ENCODE results near the gene HOXD13.

HOXD13 gene

DNA sequence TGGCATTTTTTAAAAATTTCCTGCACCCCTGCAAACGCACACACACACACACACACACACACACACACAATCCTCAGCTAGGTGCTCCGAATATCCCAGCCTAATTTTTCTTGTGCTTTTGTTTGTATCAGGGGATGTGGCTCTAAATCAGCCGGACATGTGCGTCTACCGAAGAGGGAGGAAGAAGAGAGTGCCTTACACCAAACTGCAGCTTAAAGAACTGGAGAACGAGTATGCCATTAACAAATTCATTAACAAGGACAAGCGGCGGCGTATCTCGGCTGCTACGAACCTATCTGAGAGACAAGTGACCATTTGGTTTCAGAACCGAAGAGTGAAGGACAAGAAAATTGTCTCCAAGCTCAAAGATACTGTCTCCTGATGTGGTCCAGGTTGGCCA, 1.8 kb downstream of the HOXD13 start:
- no peak for DNase-seq (ENCODE audit: low spot score)

DNA sequence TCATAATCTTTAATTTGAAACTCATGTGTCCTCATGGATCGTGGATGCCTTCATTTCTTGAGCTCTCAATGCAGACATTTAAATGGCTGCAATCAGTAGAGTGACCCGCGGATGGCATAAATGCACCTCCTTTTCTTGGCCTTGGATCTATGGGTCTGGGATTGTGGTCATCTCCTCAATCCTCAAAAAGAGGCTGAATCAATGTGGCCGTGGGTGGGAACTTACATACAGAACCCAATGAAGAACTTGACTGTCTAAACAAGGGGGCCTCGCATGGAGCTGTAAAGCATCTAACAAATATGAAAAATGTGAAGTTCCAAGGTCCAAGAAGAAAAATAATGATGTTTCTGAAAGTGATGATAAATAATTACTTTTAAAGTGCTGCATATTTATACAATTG, 2.9 kb downstream of the HOXD13 start:
- DNase-seq (ENCODE audit: low spot score) = no peak

DNA sequence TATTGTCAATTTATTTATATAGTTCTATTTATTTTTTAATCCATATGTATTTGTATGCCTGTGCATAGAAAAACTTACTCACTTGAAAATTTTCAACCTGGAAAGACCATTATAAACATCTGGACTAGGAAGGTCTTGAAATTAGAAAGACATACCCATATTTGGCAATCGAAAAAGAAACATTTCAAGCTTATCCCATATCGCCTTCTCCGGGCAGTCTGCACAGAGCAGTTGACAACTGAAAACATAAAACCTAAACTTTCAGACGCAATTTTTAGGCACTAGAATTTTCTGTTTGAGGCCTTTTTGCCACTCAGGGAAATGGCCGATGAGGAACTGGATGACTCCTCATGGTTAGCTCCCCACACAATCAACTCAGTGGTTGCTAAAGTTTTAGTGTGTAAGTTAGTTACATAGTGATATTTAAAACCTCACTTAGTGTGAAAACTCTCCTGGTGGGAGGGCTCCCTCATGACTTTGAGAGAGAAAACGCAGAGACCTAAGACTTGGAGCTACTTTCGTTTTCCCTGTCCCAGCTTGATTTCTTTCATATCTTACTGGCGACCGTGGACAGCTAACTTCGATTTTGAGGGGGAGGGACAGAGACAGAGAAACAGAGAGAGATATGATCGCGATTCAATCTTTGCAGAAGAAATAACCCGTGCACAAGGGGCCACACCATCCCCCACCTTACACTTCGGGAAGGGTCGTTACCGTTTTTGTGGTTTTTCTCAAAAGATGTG, 3.9 kb downstream of the HOXD13 start:
- no peak for DNase-seq (ENCODE audit: low spot score)

DNA sequence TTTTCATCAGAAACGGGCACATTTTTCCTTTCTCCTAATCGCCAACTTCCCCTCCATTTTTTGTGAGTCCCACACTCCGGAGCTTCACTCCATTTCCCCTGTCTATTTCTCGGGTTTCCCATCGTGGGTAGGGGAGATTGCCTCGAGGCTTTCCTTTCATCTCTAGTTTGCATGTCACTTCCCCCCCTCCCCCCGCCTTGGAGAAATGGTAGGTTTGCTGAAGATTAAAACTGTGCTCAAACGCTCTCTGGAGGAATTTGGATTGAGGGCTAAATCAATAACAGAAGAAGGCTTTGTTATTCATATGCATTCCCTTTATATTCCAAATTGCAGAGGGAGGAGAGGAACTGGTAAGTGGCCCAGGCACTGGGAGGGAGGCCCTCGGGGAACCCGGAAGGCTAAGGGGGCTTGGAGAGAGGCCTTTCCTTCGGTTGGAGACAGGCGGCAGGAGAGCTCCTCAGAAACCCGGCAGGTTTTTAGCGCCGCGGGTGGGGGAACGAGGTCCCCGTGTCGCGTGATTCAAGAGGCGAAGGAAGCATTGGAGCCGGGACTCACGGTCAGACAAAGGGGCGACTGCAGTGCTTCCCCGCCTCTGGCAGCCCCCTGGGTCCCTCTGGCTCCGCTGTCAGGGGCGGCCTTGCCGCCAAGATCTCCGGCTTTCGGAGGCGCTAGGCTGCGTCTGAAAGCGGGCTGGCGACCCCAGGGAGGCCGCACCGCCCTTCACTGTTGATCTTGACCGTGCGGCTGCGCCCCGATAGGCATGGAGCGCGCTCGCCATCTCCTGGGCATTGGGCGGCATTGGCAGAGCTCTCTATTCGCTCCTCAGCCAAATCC, 4.7 kb downstream of the HOXD13 start:
- peak; percentile 46 for DNase-seq (ENCODE audit: low spot score)

DNA sequence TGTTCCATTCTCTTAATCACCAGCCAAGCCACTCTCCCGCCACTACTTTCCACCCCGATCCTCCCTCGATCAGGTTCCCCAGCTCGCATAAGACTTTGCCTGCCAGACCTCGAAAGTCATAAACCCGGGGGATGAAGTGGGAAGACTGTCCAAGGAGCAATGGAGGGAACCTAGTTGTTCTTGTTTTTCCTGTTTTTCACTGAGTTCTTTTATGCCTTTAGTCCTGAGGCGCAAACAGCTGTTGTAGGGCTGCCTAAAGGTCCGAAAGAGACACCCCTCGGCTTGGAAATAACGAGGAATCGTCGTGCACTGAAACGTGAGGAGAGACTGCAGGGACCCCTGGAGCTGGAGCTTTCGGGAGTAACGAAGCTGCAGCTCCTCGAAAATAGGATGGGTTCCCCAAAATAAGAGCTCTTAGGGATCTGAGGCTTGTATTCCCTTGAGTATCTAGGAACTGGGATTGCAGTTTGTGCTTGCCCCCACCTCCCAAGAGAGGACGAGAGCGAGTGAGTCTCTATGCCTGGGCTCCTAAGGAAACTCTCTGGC, 5.4 kb downstream of the HOXD13 start:
- no peak for DNase-seq (ENCODE audit: low spot score)

DNA sequence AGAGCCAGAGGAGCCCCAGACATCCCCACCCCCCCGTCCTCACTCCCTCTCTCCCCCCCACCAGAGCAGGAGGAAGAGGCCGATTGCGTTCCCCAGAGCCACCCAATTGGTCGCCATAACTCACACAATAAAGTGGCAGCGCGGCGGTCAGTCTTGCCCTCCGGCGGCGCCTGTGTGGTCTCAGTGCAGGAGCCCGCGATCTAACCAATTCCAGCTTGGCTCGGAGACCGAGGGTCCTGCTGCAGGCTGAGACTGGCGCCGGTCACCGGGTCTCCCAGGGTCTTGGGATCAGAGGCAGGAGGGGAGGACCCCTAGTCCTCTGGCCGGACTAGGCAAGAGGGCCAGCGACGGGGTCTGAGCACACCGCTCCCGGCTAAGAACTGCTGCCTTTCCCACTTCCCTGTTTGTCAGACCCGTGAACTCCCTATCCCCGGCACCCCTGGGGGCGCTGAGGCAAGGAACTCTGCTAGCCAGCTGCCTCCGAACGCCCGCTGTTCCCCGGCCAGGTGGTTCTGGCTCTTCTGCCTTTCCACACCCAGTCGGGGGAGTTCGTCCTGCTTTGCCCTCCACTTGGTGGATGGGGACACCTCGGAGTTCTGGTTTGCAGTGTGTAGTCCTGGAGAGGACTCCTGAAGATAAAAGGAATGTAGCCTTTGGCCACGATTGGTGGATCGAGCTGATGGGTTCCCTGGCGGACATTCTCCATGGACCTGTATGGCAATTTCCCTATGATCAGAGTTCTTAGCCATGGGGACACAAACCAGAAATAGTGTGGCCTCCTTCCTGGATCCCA, 6.0 kb downstream of the HOXD13 start:
- no peak for DNase-seq (ENCODE audit: low spot score)

GRCh38 chr2:176099159-176099727, 6.7 kb downstream of the HOXD13 start:
- DNase-seq (ENCODE audit: low spot score) = no peak

DNA sequence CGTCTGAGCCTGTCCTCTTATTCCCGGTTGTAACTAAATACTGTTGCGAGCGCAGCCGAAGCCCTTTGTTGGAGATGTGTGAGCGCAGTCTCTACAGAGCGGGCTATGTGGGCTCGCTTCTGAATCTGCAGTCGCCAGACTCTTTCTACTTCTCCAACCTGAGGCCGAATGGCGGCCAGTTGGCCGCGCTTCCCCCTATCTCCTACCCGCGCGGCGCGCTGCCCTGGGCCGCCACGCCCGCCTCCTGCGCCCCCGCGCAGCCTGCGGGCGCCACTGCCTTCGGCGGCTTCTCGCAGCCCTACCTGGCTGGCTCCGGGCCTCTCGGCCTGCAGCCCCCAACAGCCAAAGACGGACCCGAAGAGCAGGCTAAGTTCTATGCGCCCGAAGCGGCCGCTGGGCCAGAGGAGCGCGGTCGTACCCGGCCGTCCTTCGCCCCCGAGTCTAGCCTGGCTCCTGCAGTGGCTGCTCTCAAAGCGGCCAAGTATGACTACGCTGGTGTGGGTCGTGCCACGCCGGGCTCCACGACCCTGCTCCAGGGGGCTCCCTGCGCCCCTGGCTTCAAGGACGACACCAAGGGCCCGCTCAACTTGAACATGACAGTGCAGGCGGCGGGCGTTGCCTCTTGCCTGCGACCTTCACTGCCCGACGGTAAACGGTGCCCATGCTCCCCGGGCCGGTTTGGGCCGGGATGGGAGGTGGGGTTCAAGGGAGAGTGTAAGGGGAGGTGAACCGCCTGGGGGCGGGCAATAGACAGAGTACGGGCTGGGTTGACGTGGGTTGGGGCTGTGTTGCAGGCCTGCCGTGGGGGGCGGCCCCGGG, 7.4 kb downstream of the HOXD13 start, which contains the start of gene HOXD12:
TSS of gene HOXD12 (plus strand) at position 68 of the 819 bp plus-strand sequence. CDS start at position 75, 7 bp downstream.
- no peak for DNase-seq (ENCODE audit: low spot score)

- no peak for DNase-seq (ENCODE audit: low spot score)
Measured at GRCh38 chr2:176100547-176101140, 8.1 kb downstream of the HOXD13 start.

GRCh38 chr2:176101216-176101830, 8.8 kb downstream of the HOXD13 start:
- DNase-seq (ENCODE audit: low spot score) = no peak

DNA sequence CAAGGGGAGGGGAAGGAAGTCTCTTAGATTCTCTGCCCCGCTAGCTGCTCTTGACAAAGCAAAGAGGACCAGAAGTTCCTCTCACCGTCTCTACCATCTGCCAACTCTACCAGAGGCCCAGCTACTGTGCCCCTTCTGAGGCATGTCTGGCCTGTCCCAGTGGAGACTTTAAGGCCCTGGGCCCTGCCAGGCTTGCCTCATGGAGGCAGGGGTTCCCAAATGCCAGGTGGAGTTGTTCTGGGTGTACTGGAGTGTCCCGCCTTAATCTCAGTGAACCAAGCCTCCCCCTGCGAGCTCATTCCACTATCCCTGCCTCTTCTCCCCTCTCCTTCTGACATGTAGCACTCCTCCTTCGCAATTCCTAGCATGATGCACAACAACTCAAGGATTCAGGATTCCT, 9.3 kb downstream of the HOXD13 start:
- DNase-seq (ENCODE audit: low spot score) = no peak

DNA sequence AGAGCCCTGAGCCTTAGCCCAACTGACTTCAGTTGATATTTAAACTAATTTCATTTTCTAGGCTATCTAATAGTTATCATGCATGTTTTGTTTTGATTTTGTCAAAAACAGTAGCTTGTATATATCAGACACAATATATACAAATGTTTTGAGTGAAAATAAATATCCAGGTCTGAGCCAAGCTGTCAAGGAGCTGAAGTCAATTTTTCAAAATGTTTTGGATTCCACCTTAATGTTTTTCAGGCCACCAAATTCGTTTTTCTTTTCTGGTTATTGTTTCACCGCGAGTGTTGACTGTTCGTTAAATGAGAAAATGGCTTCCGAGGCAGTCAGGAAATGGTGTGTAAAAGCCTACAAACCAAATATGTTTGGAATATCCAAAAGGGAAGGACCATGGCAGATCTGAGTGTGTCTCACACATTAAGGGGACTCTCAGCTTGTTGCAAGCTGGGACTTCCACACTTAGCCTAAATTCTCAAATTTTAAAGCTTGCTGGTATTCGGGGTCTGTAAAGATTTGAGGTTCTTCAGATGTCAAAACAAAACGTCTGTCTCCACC, 9.9 kb downstream of the HOXD13 start:
- DNase-seq (ENCODE audit: low spot score) = no peak

DNA sequence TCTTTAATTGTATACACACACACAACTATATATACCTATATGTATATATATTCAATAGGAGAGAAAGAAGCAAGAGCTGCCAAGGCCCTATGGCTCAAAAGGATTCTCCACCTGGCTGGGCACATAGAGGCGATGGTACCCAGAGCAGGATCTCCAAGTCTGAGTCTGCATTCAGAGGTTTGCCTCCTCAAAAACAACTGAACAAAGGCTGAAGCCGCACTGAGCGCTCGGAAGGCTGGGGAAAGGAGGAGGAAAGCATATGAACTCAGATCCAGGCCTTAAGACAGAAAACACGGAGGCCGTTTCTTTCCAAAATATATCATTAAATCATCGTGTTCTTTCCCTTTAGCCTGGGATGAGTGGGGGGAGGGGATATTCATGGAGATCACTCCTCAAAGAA, 10.7 kb downstream of the HOXD13 start:
- DNase-seq (ENCODE audit: low spot score) = no peak

- no peak for DNase-seq (ENCODE audit: low spot score)
Measured at GRCh38 chr2:176103742-176104315, 11.3 kb downstream of the HOXD13 start.

DNA sequence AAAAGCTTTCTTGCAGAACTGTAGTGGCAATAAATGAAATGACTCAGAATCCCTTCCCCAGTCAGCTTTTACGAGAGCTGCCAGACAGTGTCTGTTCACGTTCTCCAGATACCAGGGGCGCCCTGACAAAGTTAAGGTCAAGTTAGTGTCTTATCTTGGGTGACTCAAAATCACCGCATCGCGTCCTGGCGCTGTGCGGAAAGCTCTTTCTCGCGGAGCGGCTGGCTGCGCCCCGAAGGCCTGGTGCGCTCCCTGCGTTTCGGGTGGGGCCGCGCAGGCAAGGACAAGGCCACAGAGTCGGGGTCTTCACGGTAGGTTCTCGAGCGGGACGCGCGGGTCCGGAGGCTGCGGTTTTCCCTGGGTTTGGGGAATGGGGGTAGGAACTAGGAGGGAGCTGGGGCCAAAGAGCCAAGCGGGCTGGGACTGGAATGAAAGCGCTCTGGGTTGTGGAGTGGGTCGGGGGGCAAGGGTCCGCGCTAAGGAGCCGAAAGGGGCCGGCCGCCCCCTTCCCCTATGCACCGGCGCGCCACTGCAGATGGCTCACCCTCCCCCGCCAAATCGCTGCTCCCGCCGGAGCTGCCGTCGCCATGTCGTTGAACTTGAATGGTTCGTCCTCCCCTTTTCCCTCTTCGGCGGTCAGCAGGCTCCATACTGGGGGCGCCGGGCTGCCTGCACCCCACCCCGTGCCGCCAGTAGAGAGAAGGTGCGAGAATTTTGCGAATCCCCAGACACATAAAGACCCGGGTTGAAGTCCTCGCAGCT, 12.0 kb downstream of the HOXD13 start:
- DNase-seq (ENCODE audit: low spot score) = no peak

DNA sequence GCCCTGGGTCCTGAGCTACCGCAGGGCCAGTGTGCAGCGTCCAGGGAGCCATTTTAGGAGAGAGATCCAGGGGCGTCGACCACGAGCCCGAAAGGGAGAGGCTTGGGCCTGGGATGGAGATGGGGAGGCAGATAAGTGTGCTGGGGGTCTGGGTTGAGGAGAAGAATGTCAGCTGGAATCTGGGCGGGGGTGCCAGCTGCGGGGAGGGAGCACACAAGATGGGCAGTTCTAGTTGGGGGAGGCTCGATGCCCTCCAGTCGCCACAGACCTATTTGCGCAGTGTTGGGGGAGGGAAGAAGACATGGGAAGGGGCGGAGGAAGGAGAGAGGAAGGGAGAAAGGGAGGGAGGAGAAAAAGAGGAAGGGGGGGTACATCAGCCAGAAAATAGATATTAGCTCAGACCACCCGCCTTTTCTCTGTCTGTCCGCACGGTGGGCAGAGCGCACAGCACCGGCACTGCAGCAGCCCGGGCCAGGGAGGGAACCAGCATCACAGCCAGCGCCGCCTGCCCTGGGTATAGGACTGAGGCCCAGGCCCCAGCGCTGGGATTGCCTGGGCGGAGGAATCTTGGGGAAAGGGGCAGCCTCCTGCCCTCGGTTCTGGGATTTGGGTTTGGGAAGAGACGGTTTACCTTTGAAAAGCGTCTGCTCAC, 12.7 kb downstream of the HOXD13 start:
- no peak for DNase-seq (ENCODE audit: low spot score)

GRCh38 chr2:176105730-176106580, 13.4 kb downstream of the HOXD13 start:
- DNase-seq (ENCODE audit: low spot score) = no peak

All from CD4-positive, alpha-beta T cell treated with Interleukin-15 for 4 hours (primary cell).